Measurements from ENCODE around the gene KIF26B.

KIF26B gene

DNA sequence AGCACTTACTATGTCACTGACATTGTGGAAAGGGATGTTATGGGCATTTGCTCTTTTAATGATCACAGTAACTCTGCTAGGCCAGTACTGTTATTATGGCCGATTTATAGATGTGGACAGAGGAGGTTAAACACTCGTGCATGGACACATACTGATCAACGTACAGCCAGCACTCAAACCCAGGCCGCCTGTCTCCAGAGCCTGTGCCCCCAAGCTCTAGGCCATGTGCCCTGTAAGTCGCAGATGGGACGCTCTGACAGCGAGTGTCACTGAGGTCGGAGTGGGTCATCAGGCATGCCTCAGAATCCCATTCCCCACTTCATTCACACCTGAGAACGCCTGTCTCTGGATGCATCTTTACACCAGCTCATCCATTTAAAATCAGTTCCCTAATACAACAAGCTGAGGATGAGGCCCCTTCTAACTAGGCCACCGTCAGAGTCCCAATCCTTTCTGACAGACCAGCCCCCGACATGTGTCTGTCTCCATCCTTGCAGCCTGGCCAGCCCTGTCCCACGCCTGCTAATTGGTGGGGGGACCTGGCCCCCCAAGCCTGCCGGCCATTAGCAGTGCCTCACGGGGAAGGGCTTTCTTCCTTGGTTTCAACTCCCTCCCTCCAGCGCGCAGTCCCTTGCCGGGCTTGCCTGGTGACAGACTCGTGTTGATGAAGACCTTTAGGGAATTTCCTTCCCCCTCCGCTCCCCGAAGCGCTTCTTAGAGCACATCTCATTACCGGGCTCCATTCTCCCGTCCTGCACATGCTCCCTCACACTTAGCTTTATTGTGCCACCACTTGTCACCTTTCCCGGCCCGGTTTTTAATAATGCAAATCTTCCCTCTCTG lies 436.8 kb downstream of the KIF26B start:
- no peak overlapping the region for H3K4me3 ChIP-seq (replicated peaks in 1 of 2; ENCODE audit: low read depth in 2 of 2, low read length in 2 of 2)
- no peak for TF ChIP-seq CTCF (IDR thresholded peaks at IDR 0.05; ENCODE audit: low read depth, low read length)
- DNase-seq (ENCODE audit: low read depth in 2 of 2) = no peak

- H3K4me3 ChIP-seq (replicated peaks in 1 of 2; ENCODE audit: low read depth in 2 of 2, low read length in 2 of 2) = no peak overlapping the region
- no peak for TF ChIP-seq CTCF (IDR thresholded peaks at IDR 0.05; ENCODE audit: low read depth, low read length)
- no peak for DNase-seq (ENCODE audit: low read depth in 2 of 2)
Observed at GRCh38 chr1:245592189-245592460, 437.3 kb downstream of the KIF26B start.

DNA sequence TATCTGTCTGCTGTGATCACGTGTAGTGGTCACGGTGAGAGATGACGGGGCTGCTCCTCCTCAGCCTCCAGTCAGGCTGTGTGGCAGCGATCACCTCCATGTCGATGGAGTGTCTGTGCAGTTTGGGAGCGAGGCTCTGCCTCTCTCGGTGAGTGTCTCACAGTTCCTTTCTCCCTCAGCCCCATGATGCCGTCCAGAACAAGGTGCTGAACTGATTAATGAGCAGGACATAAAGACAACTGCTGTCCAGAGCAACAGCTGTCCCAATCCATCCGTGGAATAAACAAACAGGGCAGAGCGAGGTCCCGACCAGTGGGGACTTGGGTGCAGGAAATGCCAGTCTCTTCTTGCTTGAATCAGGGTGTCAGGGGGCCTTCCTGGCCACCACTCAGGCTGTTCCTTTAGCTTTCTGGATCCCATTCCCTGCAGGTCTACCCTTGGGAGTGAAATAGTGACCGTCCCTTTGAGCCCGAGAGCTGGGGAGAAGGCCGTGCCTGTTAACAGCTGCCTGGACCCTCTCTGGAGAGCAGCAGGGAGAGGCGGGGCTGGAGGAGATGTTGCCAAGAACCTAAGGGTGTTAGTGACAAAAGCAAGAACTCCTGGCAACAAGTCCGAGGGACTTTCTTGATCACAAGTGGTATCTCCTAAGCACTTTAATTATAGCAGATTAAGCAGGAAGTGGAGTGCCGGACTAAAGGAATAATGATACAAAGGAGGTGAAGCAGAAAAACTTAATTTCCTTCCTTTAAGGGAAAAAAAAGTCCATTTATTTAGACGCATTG lies 443.9 kb downstream of the KIF26B start:
- DNase-seq (ENCODE audit: low read depth in 2 of 2) = peak; percentile 13 to 72

GRCh38 chr1:245599371-245600174 lies 444.8 kb downstream of the KIF26B start:
- no peak overlapping the region for H3K4me3 ChIP-seq (replicated peaks in 1 of 2; ENCODE audit: low read depth in 2 of 2, low read length in 2 of 2)
- DNase-seq (ENCODE audit: low read depth in 2 of 2) = peak; percentile 91 to 98
- no peak for TF ChIP-seq CTCF (IDR thresholded peaks at IDR 0.05; ENCODE audit: low read depth, low read length)

More for the DNA sequence above, 443.9 kb downstream of the KIF26B start:
- TF ChIP-seq CTCF (IDR thresholded peaks at IDR 0.05; ENCODE audit: low read depth, low read length) = no peak
- H3K4me3 ChIP-seq (replicated peaks in 1 of 2; ENCODE audit: low read depth in 2 of 2, low read length in 2 of 2) = no peak overlapping the region

GRCh38 chr1:245600658-245601057 lies 445.9 kb downstream of the KIF26B start:
- TF ChIP-seq CTCF (IDR thresholded peaks at IDR 0.05; ENCODE audit: low read depth, low read length) = no peak

GRCh38 chr1:245603311-245603865 lies 448.6 kb downstream of the KIF26B start:
- TF ChIP-seq CTCF (IDR thresholded peaks at IDR 0.05; ENCODE audit: low read depth, low read length) = no peak
- no peak overlapping the region for H3K4me3 ChIP-seq (replicated peaks in 1 of 2; ENCODE audit: low read depth in 2 of 2, low read length in 2 of 2)
- no peak for DNase-seq (ENCODE audit: low read depth in 2 of 2)

More at GRCh38 chr1:245600658-245601057, 445.9 kb downstream of the KIF26B start:
- no peak overlapping the region for H3K4me3 ChIP-seq (replicated peaks in 1 of 2; ENCODE audit: low read depth in 2 of 2, low read length in 2 of 2)
- DNase-seq (ENCODE audit: low read depth in 2 of 2) = no peak
